K562 (cell line): ENCODE results near the gene ARMC6. TPM values are rescaled to one million over a fixed set of nuclear protein-coding genes. Genes with fewer than 3 reads are reported as not detected.

ENCODE experiments used
- CREB1 ChIP-seq, 2 experiments: sonication (generic) in 1 of 2; formaldehyde crosslinking in 1 of 2; IDR thresholded peaks; 2 replicates each; pipeline versions ENCODE4 v1.6.1 to v1.8.0; 2012 to 2022; ENCODE audit warnings: inconsistent platforms in 1 of 2, mild to moderate bottlenecking in 1 of 2, missing genetic modification reagents in 1 of 2, moderate library complexity in 1 of 2
- ESRRA ChIP-seq: fragments of 450-650 bp; IDR thresholded peaks from 2 replicates; pipeline ENCODE4 v1.6.1; 2014; ENCODE audit warnings: low read depth, mild to moderate bottlenecking, moderate library complexity, borderline replicate concordance
- FOXK2 ChIP-seq, 2 experiments: fragments of 450-650 bp; IDR thresholded peaks in 1 of 2; conservative IDR thresholded peaks in 1 of 2; 2 replicates each; pipeline ENCODE4 v1.6.1; 2016; ENCODE audit warnings: low read depth in 2 of 2, mild to moderate bottlenecking in 1 of 2
- KLF1 ChIP-seq: fragments of 450-650 bp; IDR thresholded peaks from 2 replicates; pipeline ENCODE4 v1.6.1; 2016; ENCODE audit warnings: missing genetic modification characterization, missing compliant biosample characterization
- NEUROD1 ChIP-seq: fragments of 150-350 bp; IDR thresholded peaks from 2 replicates; pipeline ENCODE4 v1.6.1; 2014; ENCODE audit warnings: borderline replicate concordance, low read length, low read depth; ENCODE audit not compliant: partially characterized antibody
- NR0B1 ChIP-seq: fragments of 450-650 bp; IDR thresholded peaks from one replicate; pipeline ENCODE4 v1.6.1; 2018; ENCODE audit warnings: mild to moderate bottlenecking, moderate library complexity; ENCODE audit not compliant: partially characterized antibody
- NR2C1 ChIP-seq, 2 experiments: fragments of 450-650 bp; IDR thresholded peaks; 2 replicates each; pipeline ENCODE4 v1.6.1; 2017; ENCODE audit warnings: mild to moderate bottlenecking in 2 of 2, antibody characterized with exemption in 1 of 2, inconsistent platforms in 1 of 2, missing compliant biosample characterization in 1 of 2, missing genetic modification characterization in 1 of 2
- POLR2A ChIP-seq: fragments of 450-650 bp; conservative IDR thresholded peaks from 2 replicates; pipeline ENCODE4 v1.6.1; 2016
- POLR2AphosphoS2 ChIP-seq: IDR thresholded peaks from 2 replicates; pipeline ENCODE4 v1.6.1; 2012; ENCODE audit warnings: low read length, improper control_type of control experiment
- RBM15 ChIP-seq: fragments of 200-400 bp; formaldehyde crosslinking; IDR thresholded peaks from 2 replicates; pipeline ENCODE4 v1.6.1; 2018; ENCODE audit warnings: mild to moderate bottlenecking, low read length, moderate library complexity; ENCODE audit not compliant: insufficient read depth
- RUNX1 ChIP-seq: sonication (generic); IDR thresholded peaks from 2 replicates; pipeline ENCODE4 v1.6.1; 2016; ENCODE audit warnings: antibody characterized with exemption, low read depth
- SIRT6 ChIP-seq: IDR thresholded peaks from one replicate; pipeline ENCODE4 v1.6.1; 2012; ENCODE audit warnings: low read depth, mild to moderate bottlenecking, control low read depth, inconsistent platforms, low read length, moderate library complexity
- SPI1 ChIP-seq: IDR thresholded peaks from 2 replicates; pipeline ENCODE4 v1.6.1; 2011; ENCODE audit warnings: low read depth, low read length, control low read depth, borderline replicate concordance
- TCF15 ChIP-seq: fragments of 250-450 bp; sonication (Bioruptor Pico); IDR thresholded peaks from 2 replicates; pipeline ENCODE4 v1.8.0; 2022; ENCODE audit warnings: moderate library complexity, mild to moderate bottlenecking, inconsistent platforms
- TCF7 ChIP-seq: sonication (generic); IDR thresholded peaks from 2 replicates; pipeline ENCODE4 v1.6.1; 2016; ENCODE audit warnings: antibody characterized with exemption, borderline replicate concordance
- THRB ChIP-seq: fragments of 450-650 bp; formaldehyde crosslinking; conservative IDR thresholded peaks from 2 replicates; pipeline ENCODE4 v1.4.0; 2022; ENCODE audit warnings: mild to moderate bottlenecking, missing genetic modification characterization
- XRCC5 ChIP-seq: fragments of 200-400 bp; formaldehyde crosslinking; IDR thresholded peaks from 2 replicates; pipeline ENCODE4 v1.6.1; 2017; ENCODE audit warnings: low read depth, mild to moderate bottlenecking, low read length
- ZBTB12 ChIP-seq: fragments of 250-450 bp; sonication (Bioruptor Pico); IDR thresholded peaks from 2 replicates; pipeline ENCODE4 v1.4.0; 2020
- ZC3H4 ChIP-seq: sonication (generic); formaldehyde crosslinking; IDR thresholded peaks from 2 replicates; pipeline ENCODE4 v1.9.0; 2021; ENCODE audit warnings: missing genetic modification reagents, borderline replicate concordance
- ZNF121 ChIP-seq: sonication (generic); formaldehyde crosslinking; conservative IDR thresholded peaks from 2 replicates; pipeline ENCODE4 v1.8.0; 2022; ENCODE audit warnings: missing genetic modification reagents
- ZNF3 ChIP-seq: fragments of 250-450 bp; sonication (Bioruptor Pico); IDR thresholded peaks from 2 replicates; pipeline ENCODE4 v1.5.0; 2021; ENCODE audit warnings: mild to moderate bottlenecking, moderate library complexity
- ZNF311 ChIP-seq: fragments of 250-450 bp; sonication (Bioruptor Pico); IDR thresholded peaks from 2 replicates; pipeline ENCODE4 v1.4.0; 2020; ENCODE audit warnings: mild to moderate bottlenecking, moderate library complexity
- ZNF76 ChIP-seq: fragments of 250-450 bp; sonication (Bioruptor Pico); IDR thresholded peaks from 2 replicates; pipeline ENCODE4 v1.4.0; 2020; ENCODE audit warnings: mild to moderate bottlenecking, moderate library complexity, borderline replicate concordance
- polyA plus RNA-seq, 8 experiments: library from polyadenylated mRNA; depleted of rRNA in 4 of 8; stranded (reverse) in 5 of 8; unstranded in 3 of 8; fragments of >200 nt; fragmentation: Nextera tagmentation in 2 of 8; fragmentation: Illumina TruSeq in 1 of 8; extraction: Ambion mirVana in 2 of 8; extraction: Trizol in 1 of 8; gene quantifications; 2 replicates each; pipeline versions ENCODE4 v1.2.1 to v1.2.3, GENCODE V29; 2011 to 2014; ENCODE audit warnings: inconsistent platforms in 1 of 8, missing spikeins in 1 of 8
- total RNA-seq, 7 experiments: library from RNA; depleted of rRNA in 6 of 7; stranded (reverse); fragments of >200 nt in 6 of 7; fragmentation: Illumina TruSeq in 2 of 7; extraction: Trizol in 2 of 7; gene quantifications; 2 replicates each; pipeline versions ENCODE4 v1.2.1 to v1.2.3, GENCODE V29; 2011 to 2021; ENCODE audit warnings: low replicate concordance in 1 of 7
- TF ChIP-seq, protein P1 (sequence below): fragments of 250-450 bp; sonication (Bioruptor Pico); IDR thresholded peaks from 2 replicates; pipeline ENCODE4 v1.6.1; 2021; ENCODE audit warnings: mild to moderate bottlenecking

Gene ARMC6
- total and polyA plus RNA-seq, 9 of the 15 experiments (the other 6 are each of a cell fraction or from before 2014, with no cell fraction given), result 2.1 to 93.4 (median 63.6) TPM

- TF ChIP-seq ZNF311 (CRISPR knock-in tag) (no peak), CREB1 (IDR thresholded peaks at IDR 0.05) (no peak), CREB1 (CRISPR knock-in tag; IDR thresholded peaks at IDR 0.05) (no peak), NR2C1 (IDR thresholded peaks at IDR 0.05) (no peak), NR2C1 (tag; IDR thresholded peaks at IDR 0.05) (no peak), NEUROD1 (no peak), POLR2A (peak; percentile 85), ESRRA (no peak), KLF1 (tag) (no peak), RUNX1 (no peak), POLR2AphosphoS2 (no peak), ZC3H4 (CRISPR knock-in tag) (no peak), RBM15 (no peak), TCF7 (no peak), ZBTB12 (CRISPR knock-in tag) (no peak), NR0B1 (no peak), ZNF3 (no peak), SPI1 (0 out of 2 replicates have a peak, but pooled peaks have one; percentile 32), FOXK2 (conservative IDR thresholded peaks at IDR 0.05 in 1 of 2, IDR thresholded peaks at IDR 0.05 in 1 of 2; ENCODE audit: low read depth in 2 of 2) (peak; percentile 31 to 79; a peak in 3 of 4 replicates), SIRT6 (no peak), ZNF121 (CRISPR knock-in tag) (no peak), THRB (no peak), XRCC5 (0 out of 2 replicates have a peak, but pooled peaks have one; percentile 54), TCF15 (no peak), ZNF76 (CRISPR knock-in tag) (no peak)
- TF ChIP-seq, protein P1, sequence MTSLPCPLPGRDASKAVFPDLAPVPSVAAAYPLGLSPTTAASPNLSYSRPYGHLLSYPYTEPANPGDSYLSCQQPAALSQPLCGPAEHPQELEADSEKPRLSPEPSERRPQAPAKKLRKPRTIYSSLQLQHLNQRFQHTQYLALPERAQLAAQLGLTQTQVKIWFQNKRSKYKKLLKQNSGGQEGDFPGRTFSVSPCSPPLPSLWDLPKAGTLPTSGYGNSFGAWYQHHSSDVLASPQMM (CRISPR knock-in tag), result no peak
Observed at GRCh38 chr19:19034204-19034624, 811 bp downstream of the ARMC6 start (continued).
